Anterior cingulate cortex (tissue), 58 donors: ENCODE measurements around the gene LRRC1.
A peak's percentile ranks its signal among the peaks of the same experiment; 100 is the strongest.

ENCODE experiments used
- DNase-seq, 58 donors: peaks; one replicate each; lab custom pipeline; 2025; lab: John Stamatoyannopoulos, UW

Gene LRRC1

DNA sequence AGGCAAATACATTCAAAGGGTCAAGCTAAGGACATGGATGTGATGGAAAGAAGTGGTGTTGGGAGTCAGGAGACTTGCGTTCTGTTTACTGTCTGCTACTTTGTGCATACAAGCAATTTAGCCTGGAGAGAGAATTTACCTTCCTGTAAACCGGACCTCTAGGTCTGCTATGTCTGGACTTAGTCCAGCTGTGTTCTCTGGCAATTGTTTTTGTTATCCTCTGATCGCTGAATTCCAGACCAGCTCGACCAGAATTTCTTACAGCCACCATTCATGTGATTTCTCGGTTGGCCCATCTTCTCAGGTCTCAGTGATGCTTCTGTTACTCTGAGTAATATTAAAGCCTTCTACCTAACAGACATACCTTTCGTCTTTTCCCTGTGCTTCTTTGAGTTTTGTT is 75.2 kb downstream of the LRRC1 start:
- no peak for DNase-seq

DNA sequence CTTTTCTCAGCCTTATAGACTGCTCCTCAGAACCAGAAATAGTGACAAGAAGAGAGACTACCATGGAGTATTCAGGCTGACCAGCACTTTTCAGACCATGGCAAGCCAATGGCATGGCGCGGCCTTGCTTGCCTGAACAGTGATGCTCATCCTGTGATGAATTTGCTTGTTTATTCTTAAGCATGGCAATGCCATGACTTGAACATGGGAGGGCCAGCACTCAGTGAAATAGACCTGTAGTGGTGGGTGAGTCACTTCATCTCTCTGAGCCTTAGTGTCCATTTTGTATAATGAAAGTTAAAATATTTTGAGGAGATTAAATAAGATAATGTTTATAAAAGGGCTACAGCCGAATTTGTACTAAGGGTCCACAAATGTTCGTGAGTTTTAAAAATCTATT is 79.1 kb downstream of the LRRC1 start:
- DNase-seq: no peak

GRCh38 chr6:53874964-53875363 is 80.2 kb downstream of the LRRC1 start:
- no peak for DNase-seq

- DNase-seq: no peak
These were observed 82.3 kb downstream of the LRRC1 start for GRCh38 chr6:53877151-53877550.

DNA sequence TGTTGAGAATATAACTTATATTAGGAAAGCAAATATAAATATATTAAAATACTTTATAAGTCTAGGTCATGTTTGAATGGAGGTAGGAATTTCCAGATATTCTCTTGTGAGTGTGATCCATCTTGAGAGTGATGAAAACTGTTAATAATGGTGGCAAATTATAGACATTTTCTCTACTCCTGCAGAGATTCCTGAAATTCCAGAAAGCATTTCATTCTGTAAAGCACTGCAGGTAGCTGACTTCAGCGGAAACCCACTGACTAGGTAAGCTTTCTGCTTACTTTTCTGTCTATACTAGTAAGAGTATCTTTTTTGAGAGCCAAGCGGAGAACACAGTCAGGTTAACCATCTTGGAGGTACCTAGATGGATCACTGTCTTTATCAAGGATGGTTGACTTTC is 84.0 kb downstream of the LRRC1 start:
- no peak for DNase-seq

GRCh38 chr6:53879608-53880007 is 84.8 kb downstream of the LRRC1 start:
- DNase-seq: no peak

DNA sequence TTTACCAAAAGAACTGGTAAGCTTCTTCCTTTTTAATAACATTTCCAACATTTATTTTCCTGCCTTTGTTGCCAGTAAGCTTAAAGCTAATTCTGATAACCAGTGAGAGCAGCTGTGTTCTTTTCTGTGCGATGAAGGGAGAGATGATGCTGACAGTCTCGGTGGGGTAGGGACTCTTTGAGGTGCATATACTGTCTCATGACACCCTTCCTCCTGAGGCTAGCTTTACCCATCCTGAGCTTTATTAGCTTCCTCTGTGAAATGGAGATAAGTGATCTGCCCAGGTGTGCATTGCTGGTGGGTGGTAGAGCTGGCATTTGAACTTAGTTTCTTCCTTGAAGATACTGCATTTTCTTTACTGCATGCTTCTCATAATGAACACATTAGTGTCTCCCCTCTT is 92.5 kb downstream of the LRRC1 start:
- DNase-seq: no peak

DNA sequence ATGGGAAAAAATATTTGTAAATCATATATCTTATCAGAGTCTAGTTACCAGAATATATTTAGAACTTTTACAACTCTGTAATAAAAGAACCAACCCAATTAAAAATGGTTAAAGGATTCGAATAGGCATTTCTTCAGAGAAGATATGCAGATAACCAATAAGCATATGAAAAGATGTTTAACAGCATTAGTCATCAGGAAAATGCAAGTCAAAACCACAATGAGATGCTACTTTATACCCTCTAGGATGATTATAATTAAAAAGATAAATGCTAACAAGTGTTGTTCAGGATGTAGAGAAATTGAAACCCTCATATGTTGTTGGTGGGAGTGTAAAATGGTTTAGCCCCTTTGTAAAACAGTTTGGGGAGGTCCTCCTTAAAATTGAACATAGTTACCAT is 94.1 kb downstream of the LRRC1 start:
- no peak for DNase-seq

DNA sequence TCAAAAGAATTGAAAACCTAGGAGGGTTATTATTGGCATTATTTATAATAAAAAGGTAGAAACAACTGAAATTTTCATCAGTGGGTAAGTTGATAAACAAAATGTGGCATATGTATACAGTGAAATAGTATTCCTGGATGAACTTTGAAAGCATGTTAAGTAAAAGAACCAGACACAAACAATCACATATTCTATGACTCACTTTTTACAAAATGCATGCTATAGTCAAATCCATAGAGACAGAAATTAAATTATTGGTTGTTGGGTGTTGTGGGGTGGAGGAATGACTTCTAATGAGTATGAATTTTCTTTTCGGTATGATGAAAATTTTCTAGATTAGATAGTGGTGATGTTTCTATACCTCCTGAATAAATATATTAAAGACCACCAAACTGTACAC is 94.6 kb downstream of the LRRC1 start:
- DNase-seq: no peak

DNA sequence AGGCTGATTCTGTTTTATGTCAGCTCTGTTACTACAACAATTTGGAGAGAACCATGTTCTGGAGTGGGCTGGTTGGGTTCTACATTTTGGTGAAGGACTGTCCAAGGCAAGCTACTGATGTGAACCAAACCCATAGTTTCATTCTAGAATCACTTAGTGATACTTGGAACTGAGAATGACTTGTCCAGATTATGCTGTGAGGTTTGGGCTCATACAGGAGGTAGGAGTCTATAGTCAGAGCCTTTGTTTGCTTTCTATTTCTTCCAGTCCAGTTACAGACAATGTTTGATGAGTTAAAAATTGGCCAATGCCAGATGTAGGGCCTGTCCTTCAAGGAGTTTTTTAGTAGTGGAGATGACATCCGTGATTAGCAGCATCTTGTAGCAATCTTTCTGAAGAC is 97.9 kb downstream of the LRRC1 start:
- DNase-seq: no peak

- peak in 20 of 58 donors; percentile 6 to 42 (median 14) for DNase-seq
These were observed 99.3 kb downstream of the LRRC1 start for GRCh38 chr6:53894091-53894490.

DNA sequence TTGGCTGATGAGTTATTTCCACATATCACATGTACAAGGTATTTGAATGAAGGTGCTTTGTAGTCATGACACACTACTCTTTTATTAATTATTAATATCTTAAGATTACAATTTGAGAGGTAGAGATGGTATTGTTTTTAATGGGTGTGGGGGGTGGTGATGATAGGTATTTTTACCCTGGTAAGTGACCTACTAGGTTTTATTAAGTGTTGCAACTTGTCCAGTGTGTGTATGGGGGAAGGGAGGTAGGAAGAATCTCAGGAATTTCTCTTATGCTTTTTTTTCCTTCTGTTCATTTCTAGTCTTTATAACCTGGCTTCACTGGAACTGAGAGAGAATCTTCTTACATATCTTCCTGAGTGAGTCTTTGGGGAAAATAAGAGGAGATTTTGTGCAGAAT is 101.4 kb downstream of the LRRC1 start:
- no peak for DNase-seq

GRCh38 chr6:53898026-53898795 is 103.4 kb downstream of the LRRC1 start:
- no peak for DNase-seq

DNA sequence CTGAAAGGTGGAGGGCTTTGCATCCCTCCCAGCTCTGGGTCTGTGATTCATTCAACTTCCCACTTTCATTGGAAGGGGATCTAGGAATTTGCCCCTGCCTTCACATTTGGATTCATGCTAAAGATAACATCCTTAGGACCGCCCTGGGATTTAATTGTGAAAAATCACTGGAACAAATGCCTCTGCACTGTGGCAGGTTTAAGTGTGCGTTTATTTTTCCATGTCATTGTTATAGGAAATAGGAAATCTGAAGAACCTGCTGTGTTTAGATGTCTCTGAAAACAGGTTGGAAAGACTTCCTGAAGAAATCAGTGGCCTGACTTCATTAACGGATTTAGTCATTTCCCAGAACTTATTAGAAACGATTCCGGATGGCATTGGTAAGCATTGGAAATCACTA is 104.7 kb downstream of the LRRC1 start:
- DNase-seq: no peak

DNA sequence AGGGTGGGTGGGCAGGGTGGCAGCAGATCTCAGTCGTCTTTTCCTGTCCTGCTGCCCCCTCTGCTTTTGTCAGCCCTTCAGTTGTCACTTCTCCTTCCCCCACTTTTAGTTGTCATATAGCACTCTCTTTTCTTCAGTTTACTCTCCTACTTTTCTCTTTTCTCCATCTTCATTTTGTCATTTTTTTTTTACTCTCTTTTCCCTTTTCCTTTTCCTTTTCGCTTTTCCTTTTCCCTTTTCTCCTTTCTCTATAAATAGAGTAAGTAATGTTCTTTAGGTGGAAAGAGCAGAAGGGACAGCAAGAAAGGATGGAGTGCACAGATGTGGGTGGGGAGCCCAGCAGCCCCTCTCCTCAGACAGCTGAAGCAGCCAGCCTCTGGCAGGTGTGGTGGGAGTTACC is 108.6 kb downstream of the LRRC1 start:
- no peak for DNase-seq

DNA sequence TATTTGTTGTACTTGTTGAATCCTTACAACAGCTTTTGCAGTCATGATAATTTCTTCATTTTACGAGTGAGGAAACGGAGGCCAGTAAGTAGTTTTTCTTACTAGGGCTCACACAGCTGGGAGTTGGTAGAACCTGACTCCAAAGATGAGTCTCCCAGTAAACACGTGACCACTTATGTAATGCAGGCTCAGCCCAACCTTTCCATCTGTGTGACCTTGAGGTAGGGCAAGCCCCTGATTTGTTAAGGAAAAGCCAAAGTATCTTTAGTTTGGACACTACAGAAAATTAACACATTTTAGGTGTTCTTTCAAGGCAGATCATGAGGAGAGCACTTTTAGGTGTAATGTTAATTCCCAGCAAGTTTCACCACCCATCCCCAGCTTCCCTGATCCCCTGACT is 111.3 kb downstream of the LRRC1 start:
- no peak for DNase-seq

GRCh38 chr6:53906842-53907241 is 112.0 kb downstream of the LRRC1 start:
- DNase-seq: peak in 11 of 58 donors; percentile 7 to 47 (median 23)

DNA sequence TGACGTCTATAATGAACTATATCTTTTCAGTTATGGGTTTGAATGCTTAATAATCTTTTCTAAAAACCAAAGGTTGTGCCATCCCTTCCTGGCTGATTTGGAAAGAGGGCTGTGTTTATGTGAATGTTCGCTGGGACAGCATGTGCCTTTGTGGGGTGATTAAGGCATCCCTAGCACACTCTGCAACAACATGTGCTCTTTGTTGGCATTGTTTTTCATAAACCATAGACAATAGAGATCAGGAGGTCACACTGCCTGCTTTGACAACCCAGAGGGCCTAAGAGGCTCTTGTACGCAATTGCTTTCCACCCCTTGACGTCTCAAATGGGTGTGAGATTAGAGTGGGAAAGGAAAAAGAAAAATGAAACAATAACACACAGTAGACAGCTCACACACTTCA is 116.0 kb downstream of the LRRC1 start:
- DNase-seq: peak in 26 of 58 donors; percentile 6 to 84 (median 36)

DNA sequence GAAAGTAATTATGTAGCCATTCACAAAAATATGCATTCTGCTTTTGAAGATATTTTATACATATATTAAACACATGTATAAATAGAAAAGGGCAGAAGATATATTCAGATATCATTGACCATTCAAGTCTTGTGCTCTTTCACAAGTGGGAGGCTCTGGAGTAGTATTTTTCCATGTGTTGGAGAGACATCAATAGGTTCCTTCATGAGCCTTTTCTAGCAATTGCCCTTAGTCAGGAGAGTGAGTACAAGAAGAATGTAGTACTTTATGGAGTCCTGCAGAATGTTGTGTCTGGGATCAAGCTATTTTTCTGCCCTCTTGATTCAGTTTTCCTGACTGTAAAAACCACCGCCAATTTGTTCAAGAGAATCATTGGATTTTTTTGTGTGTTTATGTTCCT is 117.9 kb downstream of the LRRC1 start:
- DNase-seq: peak in 1 of 58 donors; percentile 49

DNA sequence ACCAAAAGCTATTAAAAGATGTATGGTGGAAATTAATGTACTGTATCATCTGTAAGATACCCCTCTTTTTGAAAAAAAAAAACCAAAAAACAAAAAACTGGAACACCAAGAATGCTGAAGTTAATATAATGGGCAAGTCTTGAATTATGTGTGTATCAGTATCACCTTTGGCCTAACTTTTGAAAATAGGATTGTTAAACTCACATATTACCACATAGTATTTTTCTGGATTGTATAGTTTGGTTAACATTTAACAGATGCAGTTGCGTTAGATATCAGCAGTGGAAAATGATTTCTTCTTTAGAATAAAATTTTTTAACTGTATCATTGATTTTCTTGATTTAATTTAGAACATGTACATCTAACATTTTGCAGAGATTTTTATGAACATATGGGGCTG is 118.5 kb downstream of the LRRC1 start:
- DNase-seq: no peak

GRCh38 chr6:53915026-53915691 is 120.4 kb downstream of the LRRC1 start:
- no peak for DNase-seq

- peak in 11 of 58 donors; percentile 7 to 48 (median 24) for DNase-seq
These were observed 122.1 kb downstream of the LRRC1 start for GRCh38 chr6:53916804-53917463.
